Subcutaneous abdominal adipose tissue (tissue), 5 donors: Measurements from ENCODE around the gene PPP1R10.

Source experiments
- H3K27ac ChIP-seq: one replicate; pipeline ENCODE4 v1.7.0; 2013; ENCODE audit warnings: low read depth, mild to moderate bottlenecking, inconsistent platforms, low read length, moderate library complexity
- H3K27me3 ChIP-seq, 5 donors: one replicate each; pipeline ENCODE4 v1.7.0; 2013; ENCODE audit warnings: low read length in 5 of 5, inconsistent platforms in 1 of 5; ENCODE audit not compliant: control insufficient read depth in 5 of 5, insufficient read depth in 4 of 5
- H3K36me3 ChIP-seq, 5 donors: one replicate each; pipeline ENCODE4 v1.7.0; 2013; ENCODE audit warnings: low read length in 5 of 5; ENCODE audit not compliant: control insufficient read depth in 5 of 5, insufficient read depth in 5 of 5
- H3K4me1 ChIP-seq, 5 donors: one replicate each; pipeline ENCODE4 v1.7.0; 2013; ENCODE audit warnings: low read length in 5 of 5, mild to moderate bottlenecking in 3 of 5, moderate library complexity in 1 of 5; ENCODE audit not compliant: control insufficient read depth in 5 of 5, insufficient read depth in 5 of 5
- H3K4me3 ChIP-seq, 5 donors: one replicate each; pipeline ENCODE4 v1.7.0; 2013; ENCODE audit warnings: low read length in 5 of 5, low read depth in 1 of 5
- H3K9ac ChIP-seq, 5 donors: one replicate each; pipeline ENCODE4 v1.7.0; 2013; ENCODE audit warnings: low read length in 5 of 5, mild to moderate bottlenecking in 4 of 5, moderate library complexity in 3 of 5
- H3K9me3 ChIP-seq, 5 donors: one replicate each; pipeline ENCODE4 v1.7.0; 2013; ENCODE audit warnings: low read length in 5 of 5; ENCODE audit not compliant: control insufficient read depth in 5 of 5
- donor health status: healthy.
- donor health status: healthy.
- donor health status: healthy.
- donor health status: healthy.
- donor health status: healthy.

PPP1R10 gene

GRCh38 chr6:30625511-30625910 lies 8.5 kb upstream of the PPP1R10 start:
- H3K9ac ChIP-seq: no peak overlapping the region
- H3K27ac ChIP-seq: no peak overlapping the region
- H3K27me3 ChIP-seq: no peaks in the 10 kb centered on the region
- peaks cover 3 to 17% (median 14%) of the 10 kb centered on the region in 5 donors for H3K4me1 ChIP-seq
- no peak overlapping the region for H3K4me3 ChIP-seq
- no peaks in the 10 kb centered on the region for H3K9me3 ChIP-seq
- H3K36me3 ChIP-seq: peaks cover 12 to 66% (median 45%) of the 10 kb centered on the region in 5 donors

DNA sequence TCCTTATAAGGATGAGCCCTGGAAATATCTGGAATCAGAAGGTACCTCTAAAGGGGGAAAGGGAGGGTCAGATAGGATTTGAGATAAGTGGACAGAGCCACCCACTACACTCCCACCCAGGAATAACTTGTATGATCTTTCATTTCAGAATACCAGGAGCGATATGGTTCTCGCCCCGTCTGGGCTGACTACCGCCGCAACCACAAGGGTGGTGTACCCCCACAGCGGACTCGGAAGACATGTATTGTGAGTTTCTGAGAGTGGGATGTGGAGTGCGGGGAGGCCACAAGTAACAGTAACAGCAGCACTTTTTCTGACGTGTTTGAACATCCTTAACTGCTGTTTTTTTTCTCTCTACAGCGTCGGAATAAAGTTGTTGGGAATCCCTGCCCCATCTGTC lies 2.5 kb upstream of the PPP1R10 start:
- no peaks in the 10 kb centered on the region for H3K27me3 ChIP-seq
- peak overlapping the region in 1 of 5 donors; percentile 26 for H3K9ac ChIP-seq
- no peak overlapping the region for H3K4me3 ChIP-seq
- H3K36me3 ChIP-seq: peaks cover 8 to 61% (median 42%) of the 10 kb centered on the region in 5 donors
- peaks cover 7 to 19% (median 14%) of the 10 kb centered on the region in 5 donors for H3K4me1 ChIP-seq
- no peak overlapping the region for H3K27ac ChIP-seq
- H3K9me3 ChIP-seq: no peaks in the 10 kb centered on the region

DNA sequence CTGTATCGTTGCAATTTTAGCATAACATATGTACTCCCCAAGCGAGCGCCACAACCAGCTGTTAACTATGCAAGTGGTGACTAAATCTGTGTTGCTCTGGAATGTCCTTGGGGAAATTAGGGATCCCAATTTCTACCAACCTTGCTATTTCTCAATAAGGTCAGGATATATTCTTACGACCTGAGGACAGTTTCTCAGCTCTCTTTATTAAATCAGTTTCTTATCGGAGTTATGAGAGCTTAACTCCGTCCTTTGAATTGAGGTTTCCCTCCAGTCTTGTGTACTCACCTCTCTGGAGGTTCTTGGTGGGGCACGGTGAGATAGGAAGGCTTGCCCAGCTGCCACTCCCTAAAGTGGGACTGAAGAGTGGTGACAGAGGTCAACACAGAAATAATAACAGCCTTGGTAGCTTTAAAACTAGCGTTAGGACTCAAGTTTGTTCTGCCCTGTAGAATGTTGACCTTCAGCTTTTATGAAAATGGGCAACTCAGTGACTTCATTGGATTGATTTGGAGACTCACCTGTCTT lies 1.3 kb upstream of the PPP1R10 start:
- Histone ChIP-seq H3K4me3 (peak overlapping the region; percentile 82 to 98 (median 93)), H3K36me3 (peaks cover 4 to 49% (median 30%) of the 10 kb centered on the region in 5 donors), H3K27ac (peak overlapping the region; percentile 99)

GRCh38 chr6:30617565-30618269 lies 674 bp upstream of the PPP1R10 start, which contains the start of gene MRPS18B:
TSS of gene MRPS18B (plus strand) at chr6:30617840. CDS start at chr6:30617866, 26 bp downstream.
- Histone ChIP-seq H3K4me1 (peaks cover 10 to 38% (median 32%) of the 10 kb centered on the region in 5 donors), H3K36me3 (peaks cover 2 to 42% (median 27%) of the 10 kb centered on the region in 5 donors), H3K4me3 (peak within 1 kb of the TSS; percentile 82 to 100 (median 100)), H3K27me3 (no peaks in the 10 kb centered on the region), H3K27ac (peak within 1 kb of the TSS; percentile 99), H3K9me3 (no peaks in the 10 kb centered on the region), H3K9ac (peak within 1 kb of the TSS; percentile 96 to 100 (median 98))

More for the DNA sequence above, 1.3 kb upstream of the PPP1R10 start:
- Histone ChIP-seq H3K9ac (peak overlapping the region; percentile 70 to 100 (median 89)), H3K9me3 (no peaks in the 10 kb centered on the region), H3K4me1 (peaks cover 10 to 31% (median 26%) of the 10 kb centered on the region in 5 donors), H3K27me3 (no peaks in the 10 kb centered on the region)

- Histone ChIP-seq H3K4me3 (peak overlapping the region; percentile 82 to 100 (median 100)), H3K9me3 (no peaks in the 10 kb centered on the region), H3K9ac (peak overlapping the region; percentile 96 to 100 (median 98)), H3K27me3 (no peaks in the 10 kb centered on the region), H3K36me3 (peaks cover 0 to 27% (median 20%) of the 10 kb centered on the region in 5 donors), H3K4me1 (peaks cover 10 to 48% (median 44%) of the 10 kb centered on the region in 5 donors), H3K27ac (peak overlapping the region; percentile 99)
These were observed 859 bp downstream of the PPP1R10 start for GRCh38 chr6:30615958-30616810.

DNA sequence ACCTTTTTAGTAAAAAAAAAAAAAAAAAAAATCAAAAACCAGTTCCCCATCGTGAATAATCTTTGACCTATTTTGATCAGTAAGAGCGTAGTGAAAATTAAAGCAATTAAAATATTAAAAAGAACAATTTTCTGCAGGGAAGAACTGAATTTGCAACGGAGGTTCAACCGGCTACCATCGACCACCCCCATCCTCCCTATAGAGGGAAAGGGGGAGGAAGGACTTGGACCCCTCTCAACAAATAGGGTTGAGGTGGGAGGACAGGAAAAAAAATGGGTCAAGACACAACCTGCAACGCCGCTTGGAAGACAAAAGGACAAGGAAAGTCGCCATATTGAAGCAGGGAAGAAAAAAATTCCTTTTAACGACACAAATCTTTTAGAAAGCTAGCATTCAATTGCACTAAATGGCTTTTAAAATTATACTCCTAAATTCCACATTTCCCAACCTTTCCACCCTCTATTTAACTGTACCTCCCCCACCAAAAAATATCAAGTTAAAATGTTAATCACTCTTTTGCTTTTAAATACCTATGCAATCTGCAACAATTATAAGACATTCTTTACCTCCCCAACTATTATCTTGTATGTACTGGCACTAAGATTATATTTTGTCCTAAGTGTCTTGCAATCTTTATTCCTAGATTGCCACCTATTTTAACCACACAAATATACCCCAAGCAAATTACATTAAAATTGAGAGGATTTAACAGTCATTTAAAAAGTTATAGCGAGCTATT lies 1.7 kb downstream of the PPP1R10 start:
- Histone ChIP-seq H3K27ac (peak overlapping the region; percentile 99), H3K27me3 (no peaks in the 10 kb centered on the region), H3K4me1 (peaks cover 10 to 51% (median 49%) of the 10 kb centered on the region in 5 donors)

GRCh38 chr6:30614843-30615218 lies 2.2 kb downstream of the PPP1R10 start:
- peaks cover 10 to 56% (median 50%) of the 10 kb centered on the region in 5 donors for H3K4me1 ChIP-seq
- peak overlapping the region; percentile 96 to 100 (median 98) for H3K9ac ChIP-seq
- peak overlapping the region; percentile 99 for H3K27ac ChIP-seq
- H3K27me3 ChIP-seq: no peaks in the 10 kb centered on the region
- peak overlapping the region; percentile 82 to 100 (median 100) for H3K4me3 ChIP-seq
- H3K36me3 ChIP-seq: peaks cover 0 to 17% (median 14%) of the 10 kb centered on the region in 5 donors
- H3K9me3 ChIP-seq: no peaks in the 10 kb centered on the region

More for the DNA sequence above, 1.7 kb downstream of the PPP1R10 start:
- Histone ChIP-seq H3K9ac (peak overlapping the region; percentile 96 to 100 (median 98)), H3K36me3 (peaks cover 0 to 19% (median 14%) of the 10 kb centered on the region in 5 donors), H3K4me3 (peak overlapping the region; percentile 82 to 100 (median 100)), H3K9me3 (no peaks in the 10 kb centered on the region)

DNA sequence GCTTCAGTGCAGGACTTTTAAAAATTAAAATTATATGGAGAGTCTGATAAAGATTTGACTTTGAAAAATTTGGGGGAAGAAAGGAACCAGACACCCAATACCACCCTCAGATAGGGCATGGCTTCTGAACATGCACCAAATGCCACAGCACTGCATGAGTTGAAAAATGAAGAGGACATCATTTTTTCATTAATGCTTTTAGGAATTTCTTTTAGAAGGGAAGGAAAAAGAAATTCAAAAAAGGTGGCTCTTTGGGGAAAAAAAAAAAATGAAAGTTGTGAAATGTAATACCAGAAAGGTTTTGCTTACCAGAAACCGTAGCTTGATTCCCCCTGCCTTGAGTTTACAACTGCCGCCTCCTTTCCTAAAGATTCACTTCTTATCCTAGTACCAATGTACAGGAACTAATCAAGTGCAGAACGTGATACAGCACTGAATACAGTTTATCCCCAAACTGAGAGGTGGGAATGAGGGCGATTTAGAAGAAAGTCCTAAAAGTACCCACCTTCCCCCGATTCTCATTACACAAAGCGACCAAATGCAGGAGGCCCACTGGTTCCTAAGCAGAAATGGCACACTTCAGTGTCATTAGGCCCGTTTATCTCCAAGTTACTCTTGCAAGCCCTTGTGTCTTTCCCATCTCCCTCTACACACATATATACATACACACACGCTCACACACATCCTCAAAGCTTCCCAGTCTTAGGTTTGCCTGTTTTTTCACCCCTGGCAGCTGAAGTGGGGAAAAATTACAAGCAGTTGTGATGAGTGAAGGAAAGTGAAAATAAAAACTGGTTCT lies 2.8 kb downstream of the PPP1R10 start:
- Histone ChIP-seq H3K4me3 (peak overlapping the region; percentile 82 to 100 (median 100)), H3K27ac (peak overlapping the region; percentile 99), H3K36me3 (peaks cover 0 to 15% (median 10%) of the 10 kb centered on the region in 5 donors), H3K27me3 (no peaks in the 10 kb centered on the region), H3K9me3 (no peaks in the 10 kb centered on the region), H3K4me1 (peaks cover 10 to 61% (median 54%) of the 10 kb centered on the region in 5 donors), H3K9ac (peak overlapping the region; percentile 38 to 96 (median 51))
